ENCODE measurements around the gene TSPAN32. TPM values are rescaled to one million over a fixed set of nuclear protein-coding genes. Genes with fewer than 3 reads are reported as not detected.

Gene TSPAN32
- total RNA-seq, 1 experiment from 2014 or later, result not detected

GRCh38 chr11:2347308-2347830 lies 45.6 kb downstream of the TSPAN32 start:
- intact Hi-C loops (cut with micrococcal nuclease; ENCODE audit: unreplicated experiment), result no loop called here
- Histone ChIP-seq H3K9me3 (ENCODE audit: low read depth, low read length, poor library complexity, severe bottlenecking) (no peaks in the 10 kb centered on the region), H3K4me1 (ENCODE audit: insufficient read depth, low read length, poor library complexity, severe bottlenecking) (no peaks in the 10 kb centered on the region), H3K36me3 (ENCODE audit: insufficient read depth, low read length, poor library complexity, severe bottlenecking) (no peaks in the 10 kb centered on the region), H3K4me3 (ENCODE audit: low read depth, low read length, poor library complexity, severe bottlenecking) (no peak overlapping the region), H3K27ac (ENCODE audit: low read depth, low read length, poor library complexity, severe bottlenecking) (no peak overlapping the region), H3K27me3 (replicated peaks; ENCODE audit: insufficient read depth, low read depth, low read length, poor library complexity) (no peaks in the 10 kb centered on the region)
- CTCF ChIA-PET, result no interaction called here
- DNase-seq (ENCODE audit: low spot score), result no peak
- POLR2A ChIA-PET (ENCODE audit: low non-redundant PET), result no interaction called here
- no TSS peak for BruUV-seq (replicated peaks)
- no peak for TF ChIP-seq EZH2 (IDR thresholded peaks at IDR 0.05; ENCODE audit: borderline replicate concordance, low read depth, low read length, poor library complexity, severe bottlenecking)
- TF ChIP-seq, protein P1, sequence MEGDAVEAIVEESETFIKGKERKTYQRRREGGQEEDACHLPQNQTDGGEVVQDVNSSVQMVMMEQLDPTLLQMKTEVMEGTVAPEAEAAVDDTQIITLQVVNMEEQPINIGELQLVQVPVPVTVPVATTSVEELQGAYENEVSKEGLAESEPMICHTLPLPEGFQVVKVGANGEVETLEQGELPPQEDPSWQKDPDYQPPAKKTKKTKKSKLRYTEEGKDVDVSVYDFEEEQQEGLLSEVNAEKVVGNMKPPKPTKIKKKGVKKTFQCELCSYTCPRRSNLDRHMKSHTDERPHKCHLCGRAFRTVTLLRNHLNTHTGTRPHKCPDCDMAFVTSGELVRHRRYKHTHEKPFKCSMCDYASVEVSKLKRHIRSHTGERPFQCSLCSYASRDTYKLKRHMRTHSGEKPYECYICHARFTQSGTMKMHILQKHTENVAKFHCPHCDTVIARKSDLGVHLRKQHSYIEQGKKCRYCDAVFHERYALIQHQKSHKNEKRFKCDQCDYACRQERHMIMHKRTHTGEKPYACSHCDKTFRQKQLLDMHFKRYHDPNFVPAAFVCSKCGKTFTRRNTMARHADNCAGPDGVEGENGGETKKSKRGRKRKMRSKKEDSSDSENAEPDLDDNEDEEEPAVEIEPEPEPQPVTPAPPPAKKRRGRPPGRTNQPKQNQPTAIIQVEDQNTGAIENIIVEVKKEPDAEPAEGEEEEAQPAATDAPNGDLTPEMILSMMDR (conservative IDR thresholded peaks at IDR 0.05; ENCODE audit: low read depth, low read length), result no peak

- POLR2A ChIA-PET (ENCODE audit: low non-redundant PET), result no interaction called here
Measured at GRCh38 chr11:2348986-2349385, 47.2 kb downstream of the TSPAN32 start.

GRCh38 chr11:2351701-2352100 lies 49.9 kb downstream of the TSPAN32 start:
- ChIA-PET CTCF (no interaction called here), POLR2A (ENCODE audit: low non-redundant PET) (no interaction called here)
- no peaks in the 10 kb centered on the region for H3K9me3 ChIP-seq (ENCODE audit: low read depth, low read length, poor library complexity, severe bottlenecking)

More at GRCh38 chr11:2348986-2349385, 47.2 kb downstream of the TSPAN32 start:
- Histone ChIP-seq H3K9me3 (ENCODE audit: low read depth, low read length, poor library complexity, severe bottlenecking) (no peaks in the 10 kb centered on the region), H3K36me3 (ENCODE audit: insufficient read depth, low read length, poor library complexity, severe bottlenecking) (no peaks in the 10 kb centered on the region), H3K4me1 (ENCODE audit: insufficient read depth, low read length, poor library complexity, severe bottlenecking) (no peaks in the 10 kb centered on the region), H3K27me3 (replicated peaks; ENCODE audit: insufficient read depth, low read depth, low read length, poor library complexity) (no peaks in the 10 kb centered on the region), H3K27ac (ENCODE audit: low read depth, low read length, poor library complexity, severe bottlenecking) (no peak overlapping the region), H3K4me3 (ENCODE audit: low read depth, low read length, poor library complexity, severe bottlenecking) (no peak overlapping the region)
- no peak for DNase-seq (ENCODE audit: low spot score)
- intact Hi-C loops (cut with micrococcal nuclease; ENCODE audit: unreplicated experiment), result no loop called here
- BruUV-seq (replicated peaks), result no TSS peak
- CTCF ChIA-PET, result no interaction called here
- no peak for TF ChIP-seq EZH2 (IDR thresholded peaks at IDR 0.05; ENCODE audit: borderline replicate concordance, low read depth, low read length, poor library complexity, severe bottlenecking)
- TF ChIP-seq, protein P1 (conservative IDR thresholded peaks at IDR 0.05; ENCODE audit: low read depth, low read length), result no peak

More at GRCh38 chr11:2351701-2352100, 49.9 kb downstream of the TSPAN32 start:
- intact Hi-C loops (cut with micrococcal nuclease; ENCODE audit: unreplicated experiment), result no loop called here
- TF ChIP-seq, protein P1 (conservative IDR thresholded peaks at IDR 0.05; ENCODE audit: low read depth, low read length), result no peak
- TF ChIP-seq EZH2 (IDR thresholded peaks at IDR 0.05; ENCODE audit: borderline replicate concordance, low read depth, low read length, poor library complexity, severe bottlenecking), result no peak
- Histone ChIP-seq H3K4me1 (ENCODE audit: insufficient read depth, low read length, poor library complexity, severe bottlenecking) (no peaks in the 10 kb centered on the region), H3K36me3 (ENCODE audit: insufficient read depth, low read length, poor library complexity, severe bottlenecking) (no peaks in the 10 kb centered on the region), H3K4me3 (ENCODE audit: low read depth, low read length, poor library complexity, severe bottlenecking) (no peak overlapping the region), H3K27ac (ENCODE audit: low read depth, low read length, poor library complexity, severe bottlenecking) (no peak overlapping the region), H3K27me3 (replicated peaks; ENCODE audit: insufficient read depth, low read depth, low read length, poor library complexity) (no peaks in the 10 kb centered on the region)
- BruUV-seq (replicated peaks), result no TSS peak
- DNase-seq (ENCODE audit: low spot score), result no peak

All from A673 (cell line).